Naive thymus-derived CD8-positive, alpha-beta T cell (primary cell): ENCODE results near the gene ANKRD1. TPM values are rescaled to one million over a fixed set of nuclear protein-coding genes. Genes with fewer than 3 reads are reported as not detected.
"Not testable (repeated sequence)": the region's sequence is repeated elsewhere in the genome, so short reads cannot be mapped to it uniquely, and the experiment has no call there.

Experiments used
- ATAC-seq, 2 donors: fragments of 150-1000 bp; cut with Tn5 transposase in 1 of 2; sonication (Bioruptor Pico), chemical (Tn5 transposase) in 1 of 2; 1 replicate in 1 of 2; 2 replicates in 1 of 2; pipeline ENCODE4 v1.10.0; 2021; ENCODE audit warnings: mild to moderate bottlenecking in 2 of 2, moderate library complexity in 2 of 2
- POLR2A ChIA-PET: fragments of 350-600 bp; sonication (Branson Sonifier 250); formaldehyde crosslinking; loops from one replicate; lab custom pipeline; 2021; ENCODE audit warnings: antibody characterized with exemption; lab: Charles Lee
- DNase-seq, 10 donors: peaks; one replicate each; pipeline versions ENCODE4 v3.0.0 to v3.0.0-alpha.2; 2020 to 2022
- H3K27ac Mint-ChIP-seq, 10 donors: one replicate each; pipeline ENCODE4 v1.8.0; 2020 to 2022; ENCODE audit warnings: mild to moderate bottlenecking in 10 of 10, mixed read lengths in 10 of 10, moderate library complexity in 4 of 10, inconsistent platforms in 1 of 10
- H3K27me3 Mint-ChIP-seq, 5 donors: one replicate each; pipeline ENCODE4 v1.8.0; 2021 to 2022; ENCODE audit warnings: mixed read lengths in 5 of 5
- H3K36me3 Mint-ChIP-seq, 3 donors: one replicate each; pipeline ENCODE4 v1.8.0; 2020 to 2022; ENCODE audit warnings: mixed read lengths in 3 of 3, mild to moderate bottlenecking in 2 of 3, inconsistent platforms in 1 of 3
- H3K4me1 Mint-ChIP-seq, 4 donors: one replicate each; pipeline ENCODE4 v1.8.0; 2021 to 2022; ENCODE audit warnings: mixed read lengths in 4 of 4
- H3K4me3 Mint-ChIP-seq, 10 donors: one replicate each; pipeline ENCODE4 v1.8.0; 2020 to 2022; ENCODE audit warnings: mild to moderate bottlenecking in 10 of 10, mixed read lengths in 10 of 10, moderate library complexity in 6 of 10, inconsistent platforms in 1 of 10
- H3K9me3 Mint-ChIP-seq, 9 donors: one replicate each; pipeline ENCODE4 v1.8.0; 2020 to 2022; ENCODE audit warnings: mixed read lengths in 9 of 9, mild to moderate bottlenecking in 3 of 9, inconsistent platforms in 1 of 9, moderate library complexity in 1 of 9
- polyA plus RNA-seq, 3 donors: library from polyadenylated mRNA; unstranded; fragments of 300-500 nt; fragmentation: Illumina TruSeq; gene quantifications; one replicate each; pipeline ENCODE4 v1.2.3, GENCODE V29; 2021
- total RNA-seq, 8 experiments: library from RNA in 2 of 8; stranded (reverse) in 2 of 8; gene quantifications; one replicate each; pipeline ENCODE4 v1.2.3 and lab custom pipeline; 2021 to 2026

The ANKRD1 gene
- total and polyA plus RNA-seq, 5 experiments from 2014 or later = not detected

DNA sequence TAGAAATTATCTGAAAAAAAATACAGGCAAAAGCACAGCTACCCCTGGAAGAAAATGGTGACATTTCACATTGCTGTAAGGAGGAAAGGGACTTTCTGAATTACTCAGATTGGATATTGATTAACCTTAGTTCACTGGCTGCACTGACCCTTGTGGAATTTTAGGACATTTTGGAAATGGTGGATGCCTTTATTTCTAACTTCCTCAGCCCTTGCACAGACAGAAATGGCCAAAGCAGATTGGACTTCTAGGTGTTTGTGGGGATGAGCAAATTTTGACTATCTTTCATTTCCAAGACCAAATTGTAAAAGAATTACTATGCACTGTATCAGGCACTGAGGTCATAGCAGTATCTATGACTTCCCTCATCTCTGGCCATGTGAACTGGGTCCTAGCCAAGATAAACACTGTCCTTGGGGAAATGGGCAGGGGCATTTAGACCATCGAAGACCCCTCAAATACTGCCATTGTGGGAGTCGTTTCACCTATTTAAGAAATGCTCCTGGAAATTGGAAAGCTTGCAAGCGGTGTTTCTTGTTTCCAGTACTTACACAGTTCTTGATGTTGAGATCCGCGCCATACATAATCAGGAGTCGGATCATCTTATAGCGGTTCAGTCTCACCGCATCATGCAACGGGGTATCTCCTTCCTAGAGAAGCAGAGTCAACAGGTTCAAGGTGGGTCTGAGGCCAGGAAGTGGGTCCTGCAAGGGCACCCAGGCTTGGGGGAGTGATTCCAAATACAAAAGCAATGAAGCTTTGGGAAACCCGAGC lies 5.7 kb downstream of the ANKRD1 start:
- ATAC-seq = no peak
- Mint-ChIP-seq H3K36me3 (no peaks in the 10 kb centered on the region), H3K9me3 (no peaks in the 10 kb centered on the region), H3K4me3 (no peak overlapping the region), H3K27ac (no peak overlapping the region), H3K4me1 (peaks cover 0 to 5% (median 2%) of the 10 kb centered on the region in 4 donors), H3K27me3 (peaks cover 0 to 10% (median 0%) of the 10 kb centered on the region in 5 donors)
- no peak for DNase-seq
- POLR2A ChIA-PET = no interaction called here

GRCh38 chr10:90913774-90914420 lies 7.0 kb downstream of the ANKRD1 start:
- H3K36me3 Mint-ChIP-seq = peaks cover 0 to 2% (median 2%) of the 10 kb centered on the region in 3 donors
- ATAC-seq = no peak
- H3K27ac Mint-ChIP-seq = peak overlapping the region in 1 of 10 donors; percentile 62
- H3K4me3 Mint-ChIP-seq = no peak overlapping the region
- no peak for DNase-seq
- peaks cover 0 to 5% (median 0%) of the 10 kb centered on the region in 9 donors for H3K9me3 Mint-ChIP-seq
- H3K27me3 Mint-ChIP-seq = peaks cover 0 to 10% (median 0%) of the 10 kb centered on the region in 5 donors
- peaks cover 0 to 5% (median 2%) of the 10 kb centered on the region in 4 donors for H3K4me1 Mint-ChIP-seq
- POLR2A ChIA-PET = no interaction called here

DNA sequence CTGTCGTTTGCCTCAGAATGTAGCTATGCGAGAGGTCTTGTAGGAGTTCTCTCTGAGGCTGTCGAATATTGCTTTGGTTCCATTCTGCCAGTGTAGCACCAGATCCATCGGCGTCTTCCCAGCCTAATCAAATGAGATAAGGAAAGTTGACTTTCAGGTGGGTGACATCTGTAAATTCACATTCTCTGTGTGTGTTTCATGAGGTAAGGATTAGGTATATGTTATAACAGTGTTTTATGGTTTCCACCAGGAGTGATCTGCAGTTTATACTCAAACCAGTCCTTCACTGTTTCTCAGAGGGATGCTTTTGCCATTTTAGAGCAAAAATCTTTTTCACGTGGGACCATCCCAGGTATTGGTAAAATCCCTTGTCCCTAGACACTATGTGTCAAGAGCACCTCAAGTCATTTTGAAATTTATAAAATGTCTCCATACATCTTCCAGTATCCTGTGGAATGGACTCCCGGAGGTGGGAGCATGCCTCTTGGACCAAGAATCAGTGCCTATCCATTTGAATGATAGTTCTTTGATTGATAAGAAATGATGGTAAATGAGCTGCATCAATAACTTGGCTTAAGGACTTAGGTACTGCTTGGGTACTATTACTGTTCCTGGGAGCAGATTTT lies 7.9 kb downstream of the ANKRD1 start:
- Mint-ChIP-seq H3K27me3 (peaks cover 0 to 10% (median 0%) of the 10 kb centered on the region in 5 donors), H3K4me3 (no peak overlapping the region), H3K9me3 (peaks cover 0 to 5% (median 0%) of the 10 kb centered on the region in 9 donors), H3K36me3 (peaks cover 0 to 5% (median 5%) of the 10 kb centered on the region in 3 donors), H3K27ac (no peak overlapping the region), H3K4me1 (peaks cover 0 to 5% (median 2%) of the 10 kb centered on the region in 4 donors)
- ATAC-seq (no peak), DNase-seq (no peak)
- POLR2A ChIA-PET = no interaction called here

GRCh38 chr10:90912174-90912573 lies 8.7 kb downstream of the ANKRD1 start:
- POLR2A ChIA-PET = interaction anchor here (0.6 kb wide), 1 partner anchor 337 kb away, joined by 4 read pairs; no protein-coding TSS in a partner anchor
- H3K4me3 Mint-ChIP-seq = no peak overlapping the region
- H3K27me3 Mint-ChIP-seq = peaks cover 0 to 6% (median 0%) of the 10 kb centered on the region in 5 donors
- no peak for DNase-seq
- H3K4me1 Mint-ChIP-seq = peaks cover 0 to 5% (median 2%) of the 10 kb centered on the region in 4 donors
- peaks cover 0 to 5% (median 0%) of the 10 kb centered on the region in 9 donors for H3K9me3 Mint-ChIP-seq
- ATAC-seq = no peak
- peaks cover 0 to 13% (median 5%) of the 10 kb centered on the region in 3 donors for H3K36me3 Mint-ChIP-seq
- H3K27ac Mint-ChIP-seq = no peak overlapping the region

DNA sequence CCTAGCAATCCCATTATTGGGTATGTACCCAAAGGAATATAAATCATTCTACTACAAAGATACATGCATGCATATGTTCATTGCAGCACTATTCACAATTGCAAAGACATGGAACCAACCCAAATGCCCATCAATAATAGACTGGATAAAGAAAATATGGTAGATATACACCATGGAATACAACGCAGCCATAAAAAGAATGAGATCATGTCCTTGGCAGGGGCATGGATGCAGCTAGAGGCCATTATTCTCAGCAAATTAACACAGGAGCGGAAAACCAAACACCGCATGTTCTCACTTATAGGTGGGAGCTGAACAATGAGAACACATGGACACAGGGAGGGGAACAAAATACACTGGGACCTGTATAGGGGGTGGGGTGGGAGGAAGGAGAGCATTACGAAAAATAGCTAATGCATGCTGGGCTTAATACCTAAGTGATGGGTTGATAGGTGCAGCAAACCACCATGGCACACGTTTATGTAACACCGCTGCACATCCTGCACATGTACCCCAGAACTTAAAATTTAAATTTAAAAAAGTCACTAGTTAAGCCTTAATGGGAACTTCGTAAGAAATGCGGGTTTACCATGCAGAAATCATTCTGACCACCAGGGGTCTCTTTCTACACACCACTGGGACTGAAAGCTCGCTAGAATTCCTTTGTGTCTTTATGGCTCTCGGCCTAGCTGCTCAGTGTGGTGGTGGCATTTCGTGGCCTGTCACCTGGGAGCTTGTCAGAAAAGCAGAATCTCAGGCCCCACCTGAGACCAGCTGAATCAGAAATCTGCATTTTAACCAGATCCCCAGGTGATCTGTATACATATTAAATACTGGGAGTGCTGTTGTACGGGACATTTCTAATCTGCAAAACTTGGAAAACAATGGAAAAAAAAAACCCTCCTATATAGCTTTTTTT lies 9.5 kb downstream of the ANKRD1 start:
- POLR2A ChIA-PET = no interaction called here
- DNase-seq (peak; percentile 4 to 63 (median 45)), ATAC-seq (peak; percentile 71 to 77)
- H3K4me3 Mint-ChIP-seq = no peak overlapping the region
- peaks cover 3 to 20% (median 6%) of the 10 kb centered on the region in 3 donors for H3K36me3 Mint-ChIP-seq
- peaks cover 0 to 4% (median 0%) of the 10 kb centered on the region in 5 donors for H3K27me3 Mint-ChIP-seq
- H3K9me3 Mint-ChIP-seq = peaks cover 0 to 5% (median 0%) of the 10 kb centered on the region in 9 donors
- peaks cover 0 to 5% (median 2%) of the 10 kb centered on the region in 4 donors for H3K4me1 Mint-ChIP-seq
- peak overlapping the region in 1 of 10 donors; percentile 53 for H3K27ac Mint-ChIP-seq

DNA sequence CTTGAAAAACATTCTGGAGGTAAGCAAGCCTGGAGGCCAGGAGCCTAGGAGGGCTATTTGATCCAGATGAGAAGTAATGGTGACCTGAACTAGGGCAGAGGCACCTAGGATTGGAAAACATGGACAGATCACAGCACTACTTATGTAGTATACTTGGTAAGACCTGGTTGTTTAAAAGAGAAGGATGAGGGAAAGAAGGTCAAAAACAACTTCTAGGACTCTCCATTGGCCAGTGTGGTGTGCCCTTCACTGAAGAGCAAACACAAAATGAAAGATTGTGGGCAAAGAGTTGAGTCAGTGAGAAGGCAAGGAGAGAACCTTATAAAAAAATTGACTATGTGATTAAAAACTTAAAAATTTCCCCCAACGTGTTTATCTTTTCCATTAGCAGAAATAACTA lies 14.3 kb downstream of the ANKRD1 start:
- POLR2A ChIA-PET = no interaction called here
- DNase-seq (no peak), ATAC-seq (no peak)
- H3K27me3 Mint-ChIP-seq = no peaks in the 10 kb centered on the region
- peaks cover 0 to under 1% (median 0%) of the 10 kb centered on the region in 4 donors for H3K4me1 Mint-ChIP-seq
- H3K36me3 Mint-ChIP-seq = peaks cover 6 to 45% (median 30%) of the 10 kb centered on the region in 3 donors
- H3K9me3 Mint-ChIP-seq = peaks cover 0 to 5% (median 0%) of the 10 kb centered on the region in 9 donors
- no peak overlapping the region for H3K4me3 Mint-ChIP-seq
- H3K27ac Mint-ChIP-seq = no peak overlapping the region

GRCh38 chr10:90905925-90906324 lies 15.0 kb downstream of the ANKRD1 start:
- DNase-seq (no peak), ATAC-seq (no peak)
- Mint-ChIP-seq H3K4me1 (no peaks in the 10 kb centered on the region), H3K27ac (no peak overlapping the region), H3K4me3 (no peak overlapping the region), H3K9me3 (peaks cover 0 to 5% (median 0%) of the 10 kb centered on the region in 9 donors), H3K36me3 (peaks cover 6 to 52% (median 36%) of the 10 kb centered on the region in 3 donors), H3K27me3 (no peaks in the 10 kb centered on the region)
- POLR2A ChIA-PET = no interaction called here

GRCh38 chr10:90896916-90897315 lies 24.0 kb downstream of the ANKRD1 start:
- DNase-seq, ATAC-seq, POLR2A ChIA-PET, H3K27me3 Mint-ChIP-seq, H3K9me3 Mint-ChIP-seq: not testable (repeated sequence)
- peaks cover 13 to 19% (median 15%) of the 10 kb centered on the region in 4 donors for H3K4me1 Mint-ChIP-seq
- H3K27ac Mint-ChIP-seq = peak overlapping the region in 7 of 10 donors; percentile 6 to 53 (median 29)
- peaks cover 0 to 74% (median 17%) of the 10 kb centered on the region in 3 donors for H3K36me3 Mint-ChIP-seq
- H3K4me3 Mint-ChIP-seq = peak overlapping the region in 4 of 10 donors; percentile 9 to 37 (median 29)

DNA sequence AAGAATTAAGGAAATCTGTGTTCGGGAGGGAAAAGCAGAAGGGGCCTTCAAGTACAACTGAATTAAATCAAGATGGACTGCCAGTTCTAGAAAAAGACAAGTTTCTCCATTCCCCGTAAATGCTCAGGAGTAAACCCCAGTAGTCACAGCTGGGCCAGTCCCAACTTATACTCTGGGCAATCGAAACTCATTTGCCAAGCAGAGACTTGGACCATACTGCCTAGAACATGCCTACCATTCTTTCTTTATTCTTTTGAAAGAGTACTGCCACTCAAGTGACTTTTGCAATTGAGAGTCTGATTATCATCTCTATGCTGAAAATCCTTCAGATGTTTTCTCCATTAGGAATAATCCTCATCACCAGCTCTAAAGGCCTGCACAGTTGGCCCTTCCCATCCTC lies 27.7 kb downstream of the ANKRD1 start:
- Mint-ChIP-seq H3K4me1 (peaks cover 13 to 27% (median 21%) of the 10 kb centered on the region in 4 donors), H3K27me3 (no peaks in the 10 kb centered on the region), H3K27ac (peak overlapping the region in 4 of 10 donors; percentile 3 to 85 (median 36)), H3K4me3 (no peak overlapping the region), H3K9me3 (no peaks in the 10 kb centered on the region), H3K36me3 (peaks cover 4 to 87% (median 22%) of the 10 kb centered on the region in 3 donors)
- no peak for ATAC-seq
- no peak for DNase-seq
- POLR2A ChIA-PET = no interaction called here

GRCh38 chr10:90890347-90890746 lies 30.5 kb downstream of the ANKRD1 start:
- no peak for ATAC-seq
- POLR2A ChIA-PET = no interaction called here
- Mint-ChIP-seq H3K4me3 (no peak overlapping the region), H3K27me3 (no peaks in the 10 kb centered on the region), H3K36me3 (peaks cover 16 to 97% (median 32%) of the 10 kb centered on the region in 3 donors), H3K27ac (no peak overlapping the region), H3K9me3 (no peaks in the 10 kb centered on the region), H3K4me1 (peaks cover 0 to 17% (median 15%) of the 10 kb centered on the region in 4 donors)
- no peak for DNase-seq

- Mint-ChIP-seq H3K36me3 (peaks cover 16 to 99% (median 32%) of the 10 kb centered on the region in 3 donors), H3K27ac (no peak overlapping the region), H3K4me3 (no peak overlapping the region), H3K9me3 (no peaks in the 10 kb centered on the region), H3K4me1 (peaks cover 0 to 17% (median 14%) of the 10 kb centered on the region in 4 donors), H3K27me3 (no peaks in the 10 kb centered on the region)
- ATAC-seq (no peak), DNase-seq (no peak)
- POLR2A ChIA-PET = no interaction called here
These were observed 31.3 kb downstream of the ANKRD1 start for GRCh38 chr10:90889636-90890035.

DNA sequence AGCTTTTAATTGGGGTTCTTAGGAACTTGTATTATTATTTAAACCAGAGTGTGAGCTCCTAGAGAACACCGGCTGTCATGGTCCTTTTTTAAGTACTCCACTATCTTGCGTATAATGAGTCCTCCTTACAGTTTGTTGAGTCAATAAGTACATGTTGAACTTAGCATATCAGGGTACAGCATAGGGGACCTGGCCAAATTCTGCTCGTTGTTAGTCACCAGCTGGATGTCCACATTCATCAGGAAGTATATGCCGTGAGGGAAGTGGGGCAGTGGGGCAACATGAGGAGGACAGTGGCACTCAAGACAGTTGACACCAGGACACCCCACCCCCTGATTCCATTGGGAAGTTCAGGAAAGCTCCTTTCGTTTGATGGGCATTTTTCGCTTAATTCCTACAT lies 32.5 kb downstream of the ANKRD1 start:
- no peaks in the 10 kb centered on the region for H3K27me3 Mint-ChIP-seq
- peaks cover 16 to 97% (median 28%) of the 10 kb centered on the region in 3 donors for H3K36me3 Mint-ChIP-seq
- ATAC-seq = no peak
- no peak for DNase-seq
- H3K4me3 Mint-ChIP-seq = no peak overlapping the region
- peak overlapping the region in 1 of 10 donors; percentile 12 for H3K27ac Mint-ChIP-seq
- H3K9me3 Mint-ChIP-seq = no peaks in the 10 kb centered on the region
- H3K4me1 Mint-ChIP-seq = peaks cover 0 to 14% (median 9%) of the 10 kb centered on the region in 4 donors
- POLR2A ChIA-PET = no interaction called here
